ENCODE results near the gene NMD3.

GRCh38 chr3:161171639-161172552 lies 49.2 kb upstream of the NMD3 start:
- TF ChIP-seq POLR2AphosphoS5 (IDR thresholded peaks at IDR 0.05), result no peak
- no peak for TF ChIP-seq CTCF (IDR thresholded peaks at IDR 0.05)
- no peak for TF ChIP-seq POLR2A (IDR thresholded peaks at IDR 0.05)
- TF ChIP-seq EP300 (IDR thresholded peaks at IDR 0.05), result no peak

Measured in upper lobe of left lung (tissue), 4 donors.